Epithelial cell of esophagus (primary cell): ENCODE data around the gene TTC21B.
"Not testable (repeated sequence)": the region's sequence is repeated elsewhere in the genome, so short reads cannot be mapped to it uniquely, and the experiment has no call there.

ENCODE experiments used
- DNase-seq: peaks from one replicate; pipeline ENCODE4 v3.0.0; 2010; ENCODE audit warnings: low read depth
- H3K4me3 ChIP-seq: 2 replicates; pipeline ENCODE4 v1.5.1; 2011; ENCODE audit warnings: mild to moderate bottlenecking, low read length, control low read depth
- CTCF ChIP-seq: IDR thresholded peaks from 2 replicates; pipeline ENCODE4 v1.5.1; 2011; ENCODE audit warnings: low read depth, mild to moderate bottlenecking, low read length, control low read depth, inconsistent platforms; ENCODE audit not compliant: insufficient read depth; ENCODE audit errors: missing control alignments

Gene TTC21B

GRCh38 chr2:165863810-165864261 lies 89.7 kb downstream of the TTC21B start:
- H3K4me3 ChIP-seq: no peak overlapping the region
- DNase-seq: no peak
- TF ChIP-seq CTCF: no peak

GRCh38 chr2:165861083-165861482 lies 92.5 kb downstream of the TTC21B start:
- not testable (repeated sequence) for DNase-seq, H3K4me3 ChIP-seq

- H3K4me3 ChIP-seq, DNase-seq: not testable (repeated sequence)
These were observed 93.9 kb downstream of the TTC21B start for GRCh38 chr2:165859723-165860122.

DNA sequence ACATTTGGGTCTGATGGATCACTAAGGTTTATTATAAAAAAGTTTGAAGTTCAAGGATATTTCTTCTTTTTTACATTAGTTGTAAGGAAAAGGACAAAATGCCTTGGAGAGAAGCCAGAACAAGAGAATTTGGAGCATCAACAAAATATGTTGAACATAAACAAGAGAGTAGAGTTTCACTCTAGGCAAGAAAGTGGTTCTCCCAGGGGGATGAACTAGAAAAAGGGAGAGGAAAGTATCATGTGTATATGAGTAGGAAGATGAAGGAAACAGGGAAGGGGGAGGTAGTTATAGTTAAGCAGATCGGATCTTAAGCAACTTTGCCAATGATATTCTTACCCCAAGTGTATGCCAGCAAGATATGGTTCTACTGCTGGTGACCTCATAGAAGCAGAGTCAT lies 95.7 kb downstream of the TTC21B start:
- H3K4me3 ChIP-seq: no peak overlapping the region
- TF ChIP-seq CTCF: no peak
- no peak for DNase-seq

GRCh38 chr2:165852394-165852793 lies 101.2 kb downstream of the TTC21B start:
- no peak overlapping the region for H3K4me3 ChIP-seq
- TF ChIP-seq CTCF: no peak
- no peak for DNase-seq

DNA sequence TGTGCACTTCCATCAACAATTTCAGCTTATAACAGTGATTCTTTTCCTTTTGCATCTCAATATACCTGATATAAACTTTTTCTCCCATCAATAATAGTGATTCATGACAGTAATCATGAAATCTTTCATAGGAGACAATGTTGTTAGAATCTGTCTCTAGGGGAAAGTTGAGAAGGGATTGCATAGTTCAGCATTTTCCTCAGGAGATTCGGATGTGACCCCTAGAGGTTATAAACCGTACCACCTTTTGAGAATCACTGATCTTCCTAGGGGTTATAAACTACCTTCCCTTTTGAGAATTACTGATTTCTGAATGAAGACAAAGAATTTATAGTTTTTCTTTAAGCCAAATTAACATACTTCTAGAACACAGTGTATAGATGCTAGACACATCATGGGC lies 106.6 kb downstream of the TTC21B start:
- no peak for DNase-seq
- no peak overlapping the region for H3K4me3 ChIP-seq
- no peak for TF ChIP-seq CTCF

DNA sequence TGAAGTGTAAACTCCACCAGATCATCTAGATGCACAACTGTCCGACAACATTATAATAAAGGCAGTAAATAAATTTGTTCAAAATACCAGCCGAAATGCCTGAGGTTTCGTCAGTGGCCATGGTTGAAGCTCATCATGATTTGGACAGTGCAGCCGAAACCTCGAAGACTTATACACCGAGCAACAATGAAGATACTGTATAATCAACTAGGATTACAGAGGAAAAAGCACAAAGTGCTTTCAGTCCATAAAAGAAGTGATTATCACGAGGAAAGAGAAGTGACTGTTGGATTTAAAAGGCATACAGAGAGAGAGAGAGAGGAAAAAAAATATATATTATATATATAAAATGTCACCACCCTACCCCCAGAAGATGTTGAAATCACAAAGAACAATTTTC lies 107.5 kb downstream of the TTC21B start:
- no peak for TF ChIP-seq CTCF
- DNase-seq: no peak
- H3K4me3 ChIP-seq: no peak overlapping the region

DNA sequence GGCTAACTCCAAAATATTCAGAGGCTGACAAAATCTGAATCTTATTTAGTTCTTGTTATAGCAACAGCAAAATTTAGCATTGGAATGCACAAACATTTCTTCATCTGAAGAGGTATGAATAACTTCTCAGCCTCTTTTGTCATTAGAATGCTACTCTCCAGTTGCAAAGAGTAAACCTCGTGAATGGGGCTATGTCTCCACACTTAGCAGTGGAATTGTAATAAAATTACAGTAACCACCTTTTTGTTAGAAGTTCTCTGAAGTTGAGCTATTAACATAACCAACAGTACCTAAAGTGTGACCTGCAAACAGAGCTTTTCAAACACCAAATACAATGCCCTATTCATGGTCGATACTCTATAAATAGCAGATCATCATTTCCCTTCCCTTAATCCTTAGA lies 109.4 kb downstream of the TTC21B start:
- no peak for TF ChIP-seq CTCF
- no peak overlapping the region for H3K4me3 ChIP-seq
- no peak for DNase-seq
